ENCODE data around the gene GALNT14.

GRCh38 chr2:31012406-31012805 is 125.8 kb downstream of the GALNT14 start:
- TF ChIP-seq ZNF263 (CRISPR knock-in tag; IDR thresholded peaks at IDR 0.05), result no peak
- no peak for TF ChIP-seq CBX5 (CRISPR knock-in tag; IDR thresholded peaks at IDR 0.05; ENCODE audit: borderline replicate concordance)
- no peak for TF ChIP-seq ZSCAN12 (CRISPR knock-in tag; IDR thresholded peaks at IDR 0.05)
- TF ChIP-seq ZNF160 (CRISPR knock-in tag; IDR thresholded peaks at IDR 0.05), result no peak
- no peak for TF ChIP-seq TBL1XR1 (IDR thresholded peaks at IDR 0.05; ENCODE audit: borderline replicate concordance, low read length, partially characterized antibody)
- no peak for TF ChIP-seq NFIB (CRISPR knock-in tag; IDR thresholded peaks at IDR 0.05; ENCODE audit: borderline replicate concordance)
- TF ChIP-seq NFATC3 (CRISPR knock-in tag; IDR thresholded peaks at IDR 0.05), result no peak
